ENCODE measurements around the gene PTPN4.

DNA sequence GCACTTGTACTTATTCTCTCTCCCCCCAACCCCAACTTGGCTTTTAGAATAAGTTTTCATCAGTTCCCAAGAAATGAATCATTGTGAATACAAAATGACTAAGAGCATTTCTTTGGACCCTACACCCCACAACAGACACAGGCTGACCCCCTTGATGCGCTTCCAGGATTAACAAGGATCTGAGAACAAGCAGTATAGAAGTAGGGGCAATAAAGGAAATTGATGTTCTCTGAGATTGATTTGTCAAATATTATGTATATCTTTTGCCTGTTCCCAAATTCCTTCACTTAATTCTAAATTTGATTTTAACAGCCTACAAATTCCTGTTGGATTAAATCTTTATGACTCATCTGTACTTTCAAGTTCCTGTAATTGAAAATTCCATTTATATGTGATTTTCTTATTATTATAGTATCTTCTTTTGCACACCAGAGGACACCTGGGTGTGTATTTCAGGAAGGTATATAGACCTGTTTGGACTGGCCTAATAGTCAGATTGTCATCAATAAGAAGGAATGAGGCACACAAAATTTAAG, 10.2 kb upstream of the PTPN4 start:
- TF ChIP-seq POLR2A (IDR thresholded peaks at IDR 0.05) = no peak
- TF ChIP-seq, protein P1, sequence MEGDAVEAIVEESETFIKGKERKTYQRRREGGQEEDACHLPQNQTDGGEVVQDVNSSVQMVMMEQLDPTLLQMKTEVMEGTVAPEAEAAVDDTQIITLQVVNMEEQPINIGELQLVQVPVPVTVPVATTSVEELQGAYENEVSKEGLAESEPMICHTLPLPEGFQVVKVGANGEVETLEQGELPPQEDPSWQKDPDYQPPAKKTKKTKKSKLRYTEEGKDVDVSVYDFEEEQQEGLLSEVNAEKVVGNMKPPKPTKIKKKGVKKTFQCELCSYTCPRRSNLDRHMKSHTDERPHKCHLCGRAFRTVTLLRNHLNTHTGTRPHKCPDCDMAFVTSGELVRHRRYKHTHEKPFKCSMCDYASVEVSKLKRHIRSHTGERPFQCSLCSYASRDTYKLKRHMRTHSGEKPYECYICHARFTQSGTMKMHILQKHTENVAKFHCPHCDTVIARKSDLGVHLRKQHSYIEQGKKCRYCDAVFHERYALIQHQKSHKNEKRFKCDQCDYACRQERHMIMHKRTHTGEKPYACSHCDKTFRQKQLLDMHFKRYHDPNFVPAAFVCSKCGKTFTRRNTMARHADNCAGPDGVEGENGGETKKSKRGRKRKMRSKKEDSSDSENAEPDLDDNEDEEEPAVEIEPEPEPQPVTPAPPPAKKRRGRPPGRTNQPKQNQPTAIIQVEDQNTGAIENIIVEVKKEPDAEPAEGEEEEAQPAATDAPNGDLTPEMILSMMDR (IDR thresholded peaks at IDR 0.05) = no peak

Measured in esophagus squamous epithelium (tissue), 4 donors.